ENCODE measurements around the gene SYNDIG1L.
"Not testable (repeated sequence)": the region's sequence is repeated elsewhere in the genome, so short reads cannot be mapped to it uniquely, and the experiment has no call there.

Gene SYNDIG1L

DNA sequence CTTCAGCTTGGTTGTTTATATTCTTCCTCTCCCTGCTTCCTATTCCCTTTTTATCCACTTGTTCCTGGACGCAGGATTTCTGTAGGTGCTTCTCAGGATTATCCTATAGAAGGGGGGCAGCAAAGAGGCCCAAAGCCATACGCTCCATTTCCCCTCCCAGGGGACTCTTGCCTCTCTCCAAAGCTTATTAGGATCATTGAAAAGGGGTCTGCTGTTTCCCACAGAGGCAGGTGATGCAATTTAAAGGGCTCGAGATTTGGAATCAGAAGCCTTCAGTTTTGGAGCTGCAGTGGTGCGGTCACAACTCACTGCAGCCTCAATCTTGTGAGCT is 31.5 kb upstream of the SYNDIG1L start:
- TF ChIP-seq, protein P1, sequence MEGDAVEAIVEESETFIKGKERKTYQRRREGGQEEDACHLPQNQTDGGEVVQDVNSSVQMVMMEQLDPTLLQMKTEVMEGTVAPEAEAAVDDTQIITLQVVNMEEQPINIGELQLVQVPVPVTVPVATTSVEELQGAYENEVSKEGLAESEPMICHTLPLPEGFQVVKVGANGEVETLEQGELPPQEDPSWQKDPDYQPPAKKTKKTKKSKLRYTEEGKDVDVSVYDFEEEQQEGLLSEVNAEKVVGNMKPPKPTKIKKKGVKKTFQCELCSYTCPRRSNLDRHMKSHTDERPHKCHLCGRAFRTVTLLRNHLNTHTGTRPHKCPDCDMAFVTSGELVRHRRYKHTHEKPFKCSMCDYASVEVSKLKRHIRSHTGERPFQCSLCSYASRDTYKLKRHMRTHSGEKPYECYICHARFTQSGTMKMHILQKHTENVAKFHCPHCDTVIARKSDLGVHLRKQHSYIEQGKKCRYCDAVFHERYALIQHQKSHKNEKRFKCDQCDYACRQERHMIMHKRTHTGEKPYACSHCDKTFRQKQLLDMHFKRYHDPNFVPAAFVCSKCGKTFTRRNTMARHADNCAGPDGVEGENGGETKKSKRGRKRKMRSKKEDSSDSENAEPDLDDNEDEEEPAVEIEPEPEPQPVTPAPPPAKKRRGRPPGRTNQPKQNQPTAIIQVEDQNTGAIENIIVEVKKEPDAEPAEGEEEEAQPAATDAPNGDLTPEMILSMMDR (IDR thresholded peaks at IDR 0.05; ENCODE audit: borderline replicate concordance, control extremely low read depth, extremely low read depth, insufficient read depth, missing control alignments) = no peak
- DNase-seq (ENCODE audit: low spot score) = no peak
- in situ Hi-C loops (cut with MboI; ENCODE audit: low sequenced_read_pairs, unreplicated experiment) = no loop called here

DNA sequence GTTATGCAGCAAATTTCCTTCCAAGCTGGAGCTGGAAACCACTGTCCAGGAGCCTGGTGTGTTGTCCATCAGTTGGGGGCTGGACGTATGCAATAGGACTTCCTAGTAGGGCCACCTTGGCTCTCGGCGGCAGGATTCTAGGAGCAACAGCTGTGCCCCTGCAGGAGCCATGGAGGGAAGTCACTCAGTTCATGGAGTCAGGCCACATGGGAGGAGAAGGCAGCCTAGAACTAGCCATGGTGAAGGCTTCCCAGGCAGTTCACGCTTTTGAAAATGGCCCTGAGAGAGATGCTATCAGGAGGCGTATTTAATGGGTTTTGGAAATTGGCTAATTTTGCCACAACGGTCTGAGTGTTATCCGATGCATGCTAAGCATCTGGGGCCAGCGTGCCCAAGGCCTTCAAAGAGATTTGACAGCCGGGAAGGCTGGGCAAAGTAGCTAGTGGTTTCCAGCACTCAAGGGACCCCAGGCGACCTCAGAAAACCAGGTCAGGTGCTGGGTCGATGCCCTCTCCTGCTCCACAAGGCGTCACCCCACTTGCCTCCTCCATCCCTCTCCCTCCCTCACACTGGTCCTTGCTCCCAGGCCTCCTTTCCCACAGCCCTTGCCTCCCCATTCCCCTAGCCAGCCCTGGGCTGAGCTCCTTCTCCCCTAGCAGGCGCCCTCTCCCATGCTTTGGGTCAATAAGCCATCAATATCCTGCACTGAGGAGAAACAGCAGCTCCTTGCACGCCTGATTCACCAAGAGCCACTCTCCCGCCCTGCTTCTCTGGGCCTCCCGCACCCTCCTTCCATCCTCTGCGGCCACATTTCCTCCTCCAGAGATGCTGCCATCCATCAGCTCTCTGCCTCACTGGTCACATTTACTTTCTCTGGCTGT is 30.9 kb upstream of the SYNDIG1L start:
- DNase-seq (ENCODE audit: low spot score) = no peak
- in situ Hi-C loops (cut with MboI; ENCODE audit: low sequenced_read_pairs, unreplicated experiment) = no loop called here
- TF ChIP-seq, protein P1 (IDR thresholded peaks at IDR 0.05; ENCODE audit: borderline replicate concordance, control extremely low read depth, extremely low read depth, insufficient read depth, missing control alignments) = no peak

DNA sequence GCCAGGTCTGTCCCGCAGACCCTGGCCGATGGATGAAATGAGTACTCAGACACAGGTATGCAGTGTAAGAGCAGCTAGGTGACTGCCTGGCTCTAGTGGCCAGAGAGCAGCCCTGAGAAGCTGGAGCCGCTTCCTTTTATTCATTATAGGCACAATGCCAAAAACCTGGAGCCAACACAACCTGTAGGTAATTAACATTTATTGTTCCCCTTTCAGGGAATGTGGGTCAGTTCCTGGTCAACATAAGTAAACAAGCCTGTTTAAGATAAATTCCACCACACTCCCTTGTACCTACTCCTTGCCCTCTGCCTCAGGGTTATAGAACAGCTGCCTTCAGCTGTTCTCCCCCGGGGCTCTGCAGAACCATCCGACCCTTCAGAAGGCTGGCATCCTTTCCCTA is 28.4 kb upstream of the SYNDIG1L start:
- DNase-seq (ENCODE audit: low spot score); in situ Hi-C loops (cut with MboI; ENCODE audit: low sequenced_read_pairs, unreplicated experiment): not testable (repeated sequence)

DNA sequence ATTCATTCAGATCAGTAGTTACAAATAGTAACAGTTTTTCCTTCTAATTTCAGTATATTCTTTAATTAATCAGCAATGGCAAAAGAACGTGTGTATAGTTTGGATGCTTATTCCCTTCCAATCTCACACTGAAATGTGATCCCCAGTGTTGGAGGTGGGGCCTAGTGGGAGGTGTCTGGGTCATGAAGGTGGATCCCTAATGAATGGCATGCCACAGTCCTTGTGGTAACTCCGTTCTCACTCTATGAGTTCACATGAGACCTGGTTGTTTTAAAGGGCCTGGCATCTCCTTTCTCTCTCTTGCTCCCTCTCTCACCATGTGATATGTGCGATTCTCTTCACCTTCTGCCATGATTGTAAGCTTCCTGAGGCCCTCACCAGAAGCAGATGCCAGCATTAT is 18.9 kb upstream of the SYNDIG1L start:
- DNase-seq (ENCODE audit: low spot score) = no peak
- TF ChIP-seq, protein P1 (IDR thresholded peaks at IDR 0.05; ENCODE audit: borderline replicate concordance, control extremely low read depth, extremely low read depth, insufficient read depth, missing control alignments) = no peak
- in situ Hi-C loops (cut with MboI; ENCODE audit: low sequenced_read_pairs, unreplicated experiment) = no loop called here

DNA sequence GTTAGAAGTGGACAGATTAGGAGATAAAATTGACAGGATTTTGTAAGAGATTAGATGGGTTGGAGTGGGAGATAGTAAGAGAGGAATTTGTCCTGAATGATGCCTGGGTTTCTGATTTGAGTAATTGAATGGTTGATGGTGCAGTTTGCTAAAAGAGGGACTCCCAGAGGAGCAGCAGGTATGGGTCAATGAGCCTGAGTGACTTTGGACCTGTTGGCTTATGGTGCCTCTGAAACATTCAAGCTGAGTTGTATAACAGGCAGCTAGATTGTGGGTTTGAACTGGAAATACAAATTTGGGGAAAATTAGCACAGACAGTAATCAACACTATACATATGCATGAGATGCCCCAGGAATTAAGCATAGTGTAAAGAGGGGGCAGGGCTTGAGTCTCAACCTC is 16.7 kb upstream of the SYNDIG1L start:
- in situ Hi-C loops (cut with MboI; ENCODE audit: low sequenced_read_pairs, unreplicated experiment) = no loop called here
- no peak for DNase-seq (ENCODE audit: low spot score)
- TF ChIP-seq, protein P1 (IDR thresholded peaks at IDR 0.05; ENCODE audit: borderline replicate concordance, control extremely low read depth, extremely low read depth, insufficient read depth, missing control alignments) = no peak

DNA sequence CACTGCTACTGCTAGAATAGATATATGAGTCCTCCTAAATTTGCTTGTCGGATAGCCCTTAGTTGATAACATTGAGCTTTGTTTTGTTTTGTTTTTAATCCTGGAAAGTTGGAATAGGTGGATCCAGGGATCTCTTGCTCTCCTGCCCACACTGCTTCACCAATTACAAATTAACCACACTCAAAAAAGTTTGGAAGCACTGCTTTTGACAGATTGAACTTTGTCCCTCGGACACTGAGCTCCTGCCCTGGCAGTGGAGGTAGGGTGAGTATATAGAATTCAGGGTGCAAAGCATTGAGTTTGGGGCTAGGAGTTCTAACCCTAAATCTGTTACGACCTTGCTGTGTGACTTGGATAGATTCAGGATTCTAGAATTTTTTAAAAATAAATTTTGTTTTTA is 15.1 kb upstream of the SYNDIG1L start:
- TF ChIP-seq, protein P1 (IDR thresholded peaks at IDR 0.05; ENCODE audit: borderline replicate concordance, control extremely low read depth, extremely low read depth, insufficient read depth, missing control alignments) = no peak
- in situ Hi-C loops (cut with MboI; ENCODE audit: low sequenced_read_pairs, unreplicated experiment) = no loop called here
- no peak for DNase-seq (ENCODE audit: low spot score)

DNA sequence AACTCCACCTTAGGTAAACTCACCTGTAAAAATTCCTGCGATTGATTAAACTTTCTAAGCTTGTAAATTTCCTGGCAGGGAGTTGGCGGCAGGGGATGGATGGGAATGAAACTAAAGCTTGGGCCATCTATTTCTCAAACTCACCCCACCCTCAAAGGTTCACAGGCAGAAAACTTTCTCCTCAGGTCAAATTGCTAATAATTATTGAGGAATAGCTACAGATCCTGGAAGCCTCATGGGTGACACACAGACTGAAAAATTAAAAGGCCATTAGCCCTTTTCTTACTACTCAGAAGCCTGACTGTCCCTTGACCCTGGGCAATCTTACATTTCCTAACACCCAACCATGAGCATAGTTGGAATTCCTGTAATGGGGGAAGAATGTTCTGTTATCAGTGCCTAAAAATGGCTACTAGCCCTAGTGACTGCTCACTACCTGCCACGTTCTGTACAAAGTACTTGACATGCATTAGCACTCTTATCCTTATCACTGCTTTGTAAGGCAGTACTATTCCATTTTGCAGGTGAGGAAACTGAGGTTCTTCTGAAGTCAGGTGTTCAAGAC is 12.4 kb upstream of the SYNDIG1L start:
- no peak for DNase-seq (ENCODE audit: low spot score)
- TF ChIP-seq, protein P1 (IDR thresholded peaks at IDR 0.05; ENCODE audit: borderline replicate concordance, control extremely low read depth, extremely low read depth, insufficient read depth, missing control alignments) = no peak
- in situ Hi-C loops (cut with MboI; ENCODE audit: low sequenced_read_pairs, unreplicated experiment) = no loop called here

All from GM13976 (cell line).